Endothelial cell of umbilical vein (primary cell): ENCODE data around the gene YTHDC2. TPM values are rescaled to one million over a fixed set of nuclear protein-coding genes. Genes with fewer than 3 reads are reported as not detected.

ENCODE experiments used
- BruUV-seq: library from RNA; stranded (reverse); fragments of 400-500 nt; replicated peaks from 2 replicates; lab custom pipeline; 2021; lab: Mats Ljungman, UMichigan
- CTCF ChIA-PET: fragments of 300-600, 350-600 bp; sonication (Branson Sonifier 250); formaldehyde crosslinking; loops from one replicate; lab custom pipeline; 2021; ENCODE audit warnings: antibody characterized with exemption, inconsistent platforms; lab: Charles Lee
- POLR2A ChIA-PET: fragments of 300-600, 350-600 bp; sonication (Branson Sonifier 250); formaldehyde crosslinking; loops from one replicate; lab custom pipeline; 2021; ENCODE audit warnings: antibody characterized with exemption, inconsistent platforms; lab: Charles Lee
- DNase-seq: peaks from one replicate; pipeline ENCODE4 v3.0.0-alpha.2; 2011; ENCODE audit warnings: low read depth, low spot score
- FAIRE-seq: peaks from 2 replicates; lab custom pipeline; 2011; peaks lifted over from hg19 to GRCh38; lab: Jason Lieb, UNC
- H2AFZ ChIP-seq: 2 replicates; pipeline ENCODE4 v1.6.0; 2012; ENCODE audit warnings: low read depth, low read length, control low read depth, inconsistent platforms
- H3K27ac ChIP-seq: 2 replicates; pipeline ENCODE4 v1.5.1; 2011; ENCODE audit warnings: low read depth, mild to moderate bottlenecking, control low read depth, low read length, moderate library complexity; ENCODE audit not compliant: insufficient read depth
- H3K27me3 ChIP-seq, 2 experiments: 2 replicates each; pipeline versions ENCODE4 v1.6.0 to v1.6.1; 2011; ENCODE audit warnings: low read length in 2 of 2, mixed read lengths in 1 of 2; ENCODE audit not compliant: control insufficient read depth in 2 of 2, insufficient read depth in 2 of 2
- H3K36me3 ChIP-seq, 2 experiments: 2 replicates in 1 of 2; 3 replicates in 1 of 2; pipeline ENCODE4 v1.5.1; 2011; ENCODE audit warnings: low read length in 2 of 2, mild to moderate bottlenecking in 1 of 2, moderate library complexity in 1 of 2; ENCODE audit not compliant: control insufficient read depth in 2 of 2, insufficient read depth in 2 of 2; ENCODE audit errors: extremely low read depth in 1 of 2
- H3K4me1 ChIP-seq: 3 replicates; pipeline ENCODE4 v1.5.1; 2011; ENCODE audit warnings: mild to moderate bottlenecking, low read length; ENCODE audit not compliant: control insufficient read depth, insufficient read depth; ENCODE audit errors: extremely low read depth
- H3K4me2 ChIP-seq: 2 replicates; pipeline ENCODE4 v1.6.1; 2011; ENCODE audit warnings: low read length, control low read depth, mixed read lengths; ENCODE audit not compliant: insufficient read depth
- H3K4me3 ChIP-seq, 3 experiments: fragments of 200-600 bp in 1 of 3; sonication (generic), shearing (Covaris generic) in 1 of 3; replicated peaks in 1 of 3; 2 replicates each; pipeline ENCODE4 v1.5.1; 2011 to 2016; ENCODE audit warnings: control low read depth in 3 of 3, low read length in 3 of 3, mild to moderate bottlenecking in 2 of 3, inconsistent platforms in 1 of 3, low read depth in 1 of 3, moderate library complexity in 1 of 3; ENCODE audit not compliant: insufficient read depth in 1 of 3
- H3K79me2 ChIP-seq: 2 replicates; pipeline ENCODE4 v1.6.0; 2012; ENCODE audit warnings: low read length, inconsistent platforms; ENCODE audit not compliant: control insufficient read depth, insufficient read depth
- H3K9ac ChIP-seq: replicated peaks from 2 replicates; pipeline ENCODE3; 2011; ENCODE audit warnings: low read length, control low read depth; ENCODE audit not compliant: insufficient read depth; ENCODE audit errors: extremely low read depth
- H3K9me1 ChIP-seq: replicated peaks from 3 replicates; pipeline ENCODE4 v1.6.0; 2011; ENCODE audit warnings: mild to moderate bottlenecking, low read length; ENCODE audit not compliant: control insufficient read depth, insufficient read depth; ENCODE audit errors: extremely low read depth
- H3K9me3 ChIP-seq: replicated peaks from 2 replicates; pipeline ENCODE4 v1.5.1; 2012; ENCODE audit warnings: low read length, inconsistent platforms; ENCODE audit not compliant: control insufficient read depth, insufficient read depth
- H4K20me1 ChIP-seq: replicated peaks from 2 replicates; pipeline ENCODE3; 2011; ENCODE audit warnings: mild to moderate bottlenecking, low read length; ENCODE audit not compliant: control insufficient read depth, insufficient read depth; ENCODE audit errors: extremely low read depth
- EZH2 ChIP-seq: IDR thresholded peaks from 2 replicates; pipeline ENCODE4 v1.6.1; 2012; ENCODE audit warnings: borderline replicate concordance, low read depth, mild to moderate bottlenecking, moderate library complexity, low read length, inconsistent platforms; ENCODE audit not compliant: severe bottlenecking
- FOS ChIP-seq: IDR thresholded peaks from 2 replicates; pipeline ENCODE4 v1.6.1; 2011; ENCODE audit warnings: mild to moderate bottlenecking, low read length, moderate library complexity, borderline replicate concordance; ENCODE audit not compliant: insufficient read depth
- GATA2 ChIP-seq: IDR thresholded peaks from 2 replicates; pipeline ENCODE4 v1.7.0; 2011; ENCODE audit warnings: low read depth, mild to moderate bottlenecking, moderate library complexity, mixed read lengths, low read length; ENCODE audit not compliant: insufficient read length, insufficient read depth
- JUN ChIP-seq: IDR thresholded peaks from 2 replicates; pipeline ENCODE4 v1.6.1; 2011; ENCODE audit warnings: borderline replicate concordance, low read depth; ENCODE audit not compliant: insufficient read length, insufficient read depth
- MYC ChIP-seq: IDR thresholded peaks from one replicate; pipeline ENCODE4 v1.6.1; 2011; ENCODE audit warnings: mild to moderate bottlenecking, low read depth, low read length
- POLR2A ChIP-seq: IDR thresholded peaks from 2 replicates; pipeline ENCODE4 v1.6.1; 2012; ENCODE audit warnings: low read depth, mild to moderate bottlenecking, control low read depth, low read length
- POLR2AphosphoS5 ChIP-seq: IDR thresholded peaks from 2 replicates; pipeline ENCODE4 v1.6.1; 2012; ENCODE audit warnings: low read depth, mild to moderate bottlenecking, control low read depth, low read length, moderate library complexity; ENCODE audit not compliant: insufficient read depth
- dilution Hi-C: fragments of 300-500 bp; cut with MboI; formaldehyde crosslinking; loops from one replicate; pipeline ENCODE4 v1.15.0; 2019; ENCODE audit warnings: low sequenced_read_pairs; ENCODE audit not compliant: extremely low pct_ligation_motif_present
- intact Hi-C: fragments of 100-400 bp; cut with micrococcal nuclease; formaldehyde crosslinking; loops from one replicate; pipeline ENCODE4 v1.10.0; 2022
- polyA plus RNA-seq, 4 experiments: library from polyadenylated mRNA; depleted of rRNA in 3 of 4; stranded (reverse) in 3 of 4; unstranded in 1 of 4; fragments of >200 nt; gene quantifications; 2 replicates each; pipeline versions ENCODE4 v1.2.1 to v1.2.3, GENCODE V29; 2011 to 2012; ENCODE audit warnings: missing spikeins in 1 of 4
- total RNA-seq: library from RNA; stranded (reverse); gene quantifications from 2 replicates; pipeline ENCODE4 v1.2.3, GENCODE V29; 2021
- TF ChIP-seq, protein P1 (sequence below), 2 donors: IDR thresholded peaks; 1 replicate in 1 of 2; 2 replicates in 1 of 2; pipeline ENCODE4 v1.5.1; 2011; ENCODE audit warnings: low read length in 2 of 2, mild to moderate bottlenecking in 2 of 2, moderate library complexity in 2 of 2, control low read depth in 1 of 2, inconsistent platforms in 1 of 2, low read depth in 1 of 2; ENCODE audit not compliant: insufficient read depth in 1 of 2; ENCODE audit errors: extremely low read depth in 1 of 2
- TF ChIP-seq, protein P2 (sequence below): IDR thresholded peaks from 2 replicates; pipeline ENCODE4 v1.6.1; 2011; ENCODE audit not compliant: insufficient read depth, insufficient read length

The YTHDC2 gene
- total and polyA plus RNA-seq, 2 donors (not counting 3 experiments of a cell fraction or from before 2014, with no cell fraction given) = 7.6 to 40.7 TPM

DNA sequence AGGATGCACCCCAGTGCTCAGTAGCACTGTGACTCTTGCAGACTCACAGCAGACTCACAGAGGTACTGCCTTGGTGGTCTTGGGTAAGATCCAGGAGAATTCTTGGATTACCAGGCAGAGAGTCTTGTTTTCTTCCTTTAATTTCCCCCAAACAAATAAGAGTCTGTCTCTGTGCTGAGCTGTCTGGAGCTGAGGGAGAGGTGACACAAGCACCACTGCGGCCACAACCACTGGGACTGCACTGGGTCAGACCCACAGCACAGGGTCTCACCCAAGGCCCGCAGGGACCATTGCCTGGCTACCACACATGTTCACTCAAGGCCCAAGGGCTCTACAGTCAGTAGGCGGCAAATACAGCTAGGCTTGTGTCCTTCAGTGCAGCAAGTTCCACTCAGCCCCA is 11.4 kb upstream of the YTHDC2 start:
- ChIA-PET POLR2A (no interaction called here), CTCF (interaction anchor here (1.1 to 2.8 kb wide), 2 partner anchors 9 to 122 kb away, joined by 3 to 14 read pairs; no protein-coding TSS in a partner anchor)
- no peaks in the 10 kb centered on the region for H3K36me3 ChIP-seq
- no TSS peak for BruUV-seq
- H2AFZ ChIP-seq = no peak overlapping the region
- DNase-seq (no peak), FAIRE-seq (no peak)
- H3K9me1 ChIP-seq = no peaks in the 10 kb centered on the region
- dilution Hi-C loops (no loop called here), intact Hi-C loops (no loop called here)
- TF ChIP-seq FOS = no peak
- TF ChIP-seq GATA2 = no peak
- TF ChIP-seq, protein P1, sequence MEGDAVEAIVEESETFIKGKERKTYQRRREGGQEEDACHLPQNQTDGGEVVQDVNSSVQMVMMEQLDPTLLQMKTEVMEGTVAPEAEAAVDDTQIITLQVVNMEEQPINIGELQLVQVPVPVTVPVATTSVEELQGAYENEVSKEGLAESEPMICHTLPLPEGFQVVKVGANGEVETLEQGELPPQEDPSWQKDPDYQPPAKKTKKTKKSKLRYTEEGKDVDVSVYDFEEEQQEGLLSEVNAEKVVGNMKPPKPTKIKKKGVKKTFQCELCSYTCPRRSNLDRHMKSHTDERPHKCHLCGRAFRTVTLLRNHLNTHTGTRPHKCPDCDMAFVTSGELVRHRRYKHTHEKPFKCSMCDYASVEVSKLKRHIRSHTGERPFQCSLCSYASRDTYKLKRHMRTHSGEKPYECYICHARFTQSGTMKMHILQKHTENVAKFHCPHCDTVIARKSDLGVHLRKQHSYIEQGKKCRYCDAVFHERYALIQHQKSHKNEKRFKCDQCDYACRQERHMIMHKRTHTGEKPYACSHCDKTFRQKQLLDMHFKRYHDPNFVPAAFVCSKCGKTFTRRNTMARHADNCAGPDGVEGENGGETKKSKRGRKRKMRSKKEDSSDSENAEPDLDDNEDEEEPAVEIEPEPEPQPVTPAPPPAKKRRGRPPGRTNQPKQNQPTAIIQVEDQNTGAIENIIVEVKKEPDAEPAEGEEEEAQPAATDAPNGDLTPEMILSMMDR (IDR thresholded peaks at IDR 0.05; ENCODE audit: extremely low read depth in 1 of 2, insufficient read depth in 1 of 2, low read depth in 1 of 2, low read length in 2 of 2) = no peak
- TF ChIP-seq POLR2A = no peak
- no peak for TF ChIP-seq POLR2AphosphoS5
- TF ChIP-seq, protein P2, sequence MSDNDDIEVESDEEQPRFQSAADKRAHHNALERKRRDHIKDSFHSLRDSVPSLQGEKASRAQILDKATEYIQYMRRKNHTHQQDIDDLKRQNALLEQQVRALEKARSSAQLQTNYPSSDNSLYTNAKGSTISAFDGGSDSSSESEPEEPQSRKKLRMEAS = no peak
- no peak for TF ChIP-seq JUN
- no peak for TF ChIP-seq MYC
- TF ChIP-seq EZH2 = no peak
- no peak overlapping the region for H3K4me2 ChIP-seq
- peaks cover 11 to 12% of the 10 kb centered on the region in 2 experiments for H3K27me3 ChIP-seq
- no peak overlapping the region for H3K4me3 ChIP-seq
- H4K20me1 ChIP-seq = no peaks in the 10 kb centered on the region
- H3K9me3 ChIP-seq = no peaks in the 10 kb centered on the region
- H3K4me1 ChIP-seq = no peaks in the 10 kb centered on the region
- no peak overlapping the region for H3K9ac ChIP-seq
- no peak overlapping the region for H3K27ac ChIP-seq
- no peaks in the 10 kb centered on the region for H3K79me2 ChIP-seq
